ENCODE measurements around the gene MELTF.

The MELTF gene

GRCh38 chr3:197008436-197009209, 21.0 kb downstream of the MELTF start:
- no peak for DNase-seq

- DNase-seq: no peak
These were observed 21.7 kb downstream of the MELTF start for GRCh38 chr3:197007953-197008352.

GRCh38 chr3:197007296-197007940, 22.2 kb downstream of the MELTF start:
- DNase-seq: no peak

GRCh38 chr3:197006860-197007259, 22.8 kb downstream of the MELTF start:
- no peak for DNase-seq

DNA sequence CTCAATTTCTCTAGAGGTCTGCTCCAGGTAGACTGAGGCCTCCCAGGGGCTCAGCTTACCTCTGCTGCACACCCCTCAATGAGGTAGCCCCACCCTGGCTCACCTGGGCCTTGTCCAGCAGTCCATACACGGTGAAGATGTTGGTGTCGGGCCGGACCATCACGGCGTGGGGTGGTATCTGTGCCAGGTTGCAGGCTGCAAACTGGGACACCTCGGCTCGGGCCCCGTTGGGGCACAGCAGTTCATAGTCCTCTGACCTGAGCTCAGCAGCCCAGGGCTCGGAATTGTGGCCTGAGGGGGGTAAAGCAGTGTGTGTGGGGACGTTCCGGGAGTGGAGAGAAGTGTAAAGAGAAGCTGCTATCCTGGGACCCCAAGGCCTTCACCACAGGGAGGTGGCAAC, 23.2 kb downstream of the MELTF start:
- DNase-seq: no peak

DNA sequence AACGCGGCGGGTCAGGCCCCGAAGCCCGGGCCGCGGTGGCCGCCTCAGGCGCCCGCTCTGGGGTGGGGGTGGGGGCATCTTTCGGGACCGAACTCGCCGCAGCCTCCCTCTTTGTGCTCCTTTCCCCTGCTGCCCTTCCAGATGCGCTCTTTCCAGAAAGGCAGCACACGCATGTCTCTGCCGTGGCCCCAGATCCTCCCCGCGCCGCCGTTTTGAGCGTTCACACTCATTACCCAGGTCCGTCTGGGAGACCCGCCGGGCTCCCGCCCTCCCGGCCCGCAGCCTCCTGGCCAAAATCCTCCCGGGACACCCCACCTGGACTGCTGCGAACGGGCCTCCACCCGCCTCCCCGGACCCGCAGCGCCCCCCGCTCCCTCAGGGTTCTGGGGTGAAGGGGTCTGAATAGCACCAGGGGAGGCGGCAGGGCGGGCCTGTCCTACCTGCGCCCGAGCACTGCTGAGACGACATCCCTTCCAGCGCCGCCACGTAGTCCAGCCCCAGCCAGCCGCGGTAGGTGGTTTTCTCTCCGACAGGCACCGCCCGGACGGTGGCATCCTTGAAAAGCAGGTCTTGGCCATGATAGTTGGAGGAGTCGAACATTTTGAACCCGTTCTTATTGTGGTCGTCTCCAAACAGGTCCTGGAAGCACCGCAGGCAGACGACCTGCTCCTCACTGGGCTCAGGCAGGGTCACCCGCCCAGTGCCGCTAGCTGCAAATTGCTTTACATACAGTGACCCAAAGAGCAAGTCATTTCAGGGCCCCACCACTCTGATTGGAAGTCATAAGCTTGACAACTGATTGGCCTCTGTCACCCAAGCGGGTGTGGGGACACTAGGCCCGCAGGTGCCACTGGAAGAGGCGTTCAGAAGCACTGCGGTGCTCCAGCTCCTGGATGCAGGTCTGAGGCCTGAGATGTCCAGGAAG, 25.9 kb downstream of the MELTF start:
- DNase-seq: no peak

GRCh38 chr3:197002701-197003454, 26.7 kb downstream of the MELTF start:
- DNase-seq: peak; percentile 73

- no peak for DNase-seq
These were observed 27.5 kb downstream of the MELTF start for GRCh38 chr3:197001972-197002700.

GRCh38 chr3:197001106-197001971, 28.3 kb downstream of the MELTF start:
- DNase-seq: no peak

- DNase-seq: no peak
These were observed 29.4 kb downstream of the MELTF start for GRCh38 chr3:197000211-197000610.

DNA sequence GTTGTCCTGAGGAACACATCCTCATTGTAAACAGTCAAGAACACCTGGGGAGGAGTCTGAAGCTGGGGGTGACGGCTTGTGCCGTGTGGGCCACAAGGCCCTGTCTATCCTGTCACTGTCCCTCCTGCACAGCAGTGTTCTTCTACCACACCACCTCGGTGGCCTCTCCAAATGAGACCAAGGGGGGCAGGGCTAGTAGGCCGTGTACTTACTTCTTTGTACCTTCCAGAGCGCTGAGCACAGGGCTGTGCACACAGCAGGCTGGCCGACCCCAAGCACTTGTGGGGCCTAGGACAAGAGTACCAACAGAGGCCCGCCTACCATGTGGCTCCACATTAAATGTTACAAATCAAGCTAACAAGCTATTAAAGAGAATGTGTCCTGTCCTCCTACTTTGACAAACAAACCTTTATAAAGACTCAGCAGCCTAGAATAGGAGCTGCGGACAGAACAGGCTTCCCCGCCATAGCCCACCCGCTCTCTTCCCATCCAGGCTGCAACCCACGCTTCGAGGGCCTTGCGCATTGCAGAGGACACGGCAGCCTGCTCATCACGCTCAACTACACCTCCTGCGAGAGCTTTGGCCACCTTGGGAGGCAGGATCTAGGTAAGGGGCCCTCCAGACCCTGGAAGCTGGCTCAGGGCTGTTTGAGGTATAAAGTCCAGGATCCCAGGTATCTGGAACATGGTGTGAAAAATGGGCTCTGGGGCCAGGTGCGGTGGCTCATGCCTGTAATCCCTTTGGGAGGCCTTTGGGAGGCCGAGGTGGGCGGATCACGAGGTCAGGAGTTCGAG, 30.5 kb downstream of the MELTF start:
- no peak for DNase-seq

DNA sequence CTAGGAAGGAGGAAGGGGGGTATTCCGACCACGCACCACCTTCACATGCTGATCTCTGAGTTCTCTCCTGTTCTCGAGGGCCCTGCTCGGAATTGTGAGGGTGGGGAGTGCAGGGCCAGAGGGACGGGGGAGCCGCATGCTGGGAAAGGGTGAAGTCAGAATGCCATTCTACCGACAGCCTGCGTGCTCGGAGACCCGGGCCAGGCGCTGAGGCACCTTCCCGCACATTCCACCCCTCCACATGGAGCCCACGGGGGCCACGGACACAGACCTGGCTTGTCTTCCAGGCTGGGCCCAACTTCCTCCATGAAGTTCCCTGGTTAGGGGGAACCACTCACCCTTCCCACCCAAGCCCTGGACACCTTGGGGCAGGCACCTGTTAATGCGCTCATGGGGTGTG, 32.3 kb downstream of the MELTF start:
- no peak for DNase-seq

DNA sequence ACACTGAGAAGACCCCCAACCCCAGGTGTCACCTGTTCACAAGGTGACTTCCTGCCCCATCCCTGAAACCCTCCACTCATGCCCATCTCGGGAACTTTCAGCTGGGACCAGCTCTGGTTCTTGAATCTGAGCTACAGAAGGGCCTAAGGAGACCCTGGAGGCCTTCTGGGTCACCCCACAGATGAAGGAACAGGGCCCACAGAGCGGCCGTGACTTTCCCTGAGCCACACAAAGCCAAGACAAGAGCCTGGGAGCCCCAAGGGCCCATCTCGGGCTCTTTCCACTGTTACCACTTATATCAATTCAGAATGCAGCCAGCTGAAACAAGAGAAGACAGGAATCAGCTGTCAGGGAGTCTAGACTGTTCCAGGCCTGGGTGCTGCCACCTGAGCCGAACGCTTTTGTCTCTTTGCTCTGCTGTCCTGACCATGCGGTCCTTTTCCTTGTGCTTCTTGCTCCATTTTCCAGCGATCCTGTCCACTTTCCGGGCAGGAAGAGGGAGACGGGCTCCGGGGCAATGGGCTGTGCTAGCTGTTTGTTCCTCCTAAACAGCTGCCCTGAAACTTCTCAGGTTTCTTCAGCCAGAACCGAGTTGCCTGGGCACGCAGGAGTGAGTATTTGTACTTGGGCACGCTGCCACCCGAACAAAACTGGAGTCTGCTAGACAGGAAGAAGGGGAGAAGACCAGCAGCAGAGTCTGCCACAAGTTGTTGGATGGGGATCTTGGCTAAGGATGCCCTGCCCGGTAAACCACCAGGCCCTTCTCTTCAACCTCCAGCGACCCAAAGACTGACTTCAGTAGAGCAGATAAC, 33.0 kb downstream of the MELTF start:
- no peak for DNase-seq

- DNase-seq: no peak
These were observed 33.8 kb downstream of the MELTF start for GRCh38 chr3:196995646-196996355.

- DNase-seq: no peak
These were observed 34.6 kb downstream of the MELTF start for GRCh38 chr3:196995027-196995426.

- DNase-seq: no peak
These were observed 35.6 kb downstream of the MELTF start for GRCh38 chr3:196994056-196994455.

DNA sequence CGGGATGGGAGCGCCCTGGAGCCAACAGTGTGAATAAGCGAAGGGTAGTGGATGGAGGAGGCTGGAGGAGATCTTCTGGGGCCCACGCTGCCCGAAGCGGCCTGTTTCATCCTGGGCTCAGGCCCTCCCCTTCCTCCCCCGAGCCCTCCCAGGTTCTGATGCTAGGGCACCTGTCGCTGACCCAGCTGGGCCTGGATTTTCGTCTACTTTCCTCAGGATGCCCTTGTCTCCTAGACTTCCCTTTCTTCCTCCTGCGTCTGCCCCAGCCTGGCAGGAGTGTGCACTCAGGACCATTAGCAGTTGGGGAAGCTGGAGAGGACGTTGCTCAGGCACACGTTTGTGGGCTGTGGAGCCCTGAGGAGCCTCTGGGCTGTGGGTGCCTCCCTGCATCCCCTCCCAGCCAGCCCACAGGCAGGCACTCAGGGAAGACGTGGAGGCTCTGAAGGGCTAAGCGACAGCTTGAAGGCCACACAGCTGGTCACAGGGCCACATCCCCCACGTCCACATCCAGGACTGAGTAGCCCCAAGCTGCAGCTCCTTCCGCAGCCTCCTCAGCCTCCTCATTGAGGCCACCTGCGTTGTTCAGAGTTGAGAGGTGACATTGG, 37.1 kb downstream of the MELTF start:
- DNase-seq: no peak

Measured in midbrain (tissue), 1 donor.